Measurements from ENCODE around the gene UCN. TPM values are rescaled to one million over a fixed set of nuclear protein-coding genes. Genes with fewer than 3 reads are reported as not detected.
"Not testable (repeated sequence)": the region's sequence is repeated elsewhere in the genome, so short reads cannot be mapped to it uniquely, and the experiment has no call there.

Gene UCN
- total RNA-seq, 3 donors from 2014 or later (not counting 1 experiment from before 2014, with no cell fraction given), result 1.6 to 3.6 (median 2.4) TPM

DNA sequence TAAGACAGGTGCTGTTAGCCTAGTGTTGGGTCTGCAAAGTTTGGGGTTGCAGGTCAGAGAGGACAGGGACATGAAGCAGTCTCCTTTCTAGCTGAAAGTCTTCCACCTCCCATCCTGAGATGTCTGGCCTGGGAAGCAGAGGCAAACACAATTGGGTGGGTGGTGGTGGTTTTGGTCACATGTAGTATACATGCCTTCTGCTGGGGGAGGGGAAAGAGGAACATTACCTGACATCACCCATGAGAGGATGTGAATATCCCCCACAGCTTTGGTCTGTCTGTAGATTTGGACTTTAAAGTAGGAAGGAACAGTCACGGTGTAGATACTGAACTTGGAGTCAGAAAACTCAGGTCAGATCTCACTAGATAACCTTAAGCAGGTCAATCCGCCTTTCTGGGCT is 37.6 kb downstream of the UCN start:
- no peaks in the 10 kb centered on the region for H3K9me3 ChIP-seq (ENCODE audit: control insufficient read depth, insufficient read depth, low read length)
- no peak overlapping the region for H3K27ac ChIP-seq (ENCODE audit: low read length)
- H3K4me3 ChIP-seq (ENCODE audit: low read length), result no peak overlapping the region
- TF ChIP-seq, protein P1, sequence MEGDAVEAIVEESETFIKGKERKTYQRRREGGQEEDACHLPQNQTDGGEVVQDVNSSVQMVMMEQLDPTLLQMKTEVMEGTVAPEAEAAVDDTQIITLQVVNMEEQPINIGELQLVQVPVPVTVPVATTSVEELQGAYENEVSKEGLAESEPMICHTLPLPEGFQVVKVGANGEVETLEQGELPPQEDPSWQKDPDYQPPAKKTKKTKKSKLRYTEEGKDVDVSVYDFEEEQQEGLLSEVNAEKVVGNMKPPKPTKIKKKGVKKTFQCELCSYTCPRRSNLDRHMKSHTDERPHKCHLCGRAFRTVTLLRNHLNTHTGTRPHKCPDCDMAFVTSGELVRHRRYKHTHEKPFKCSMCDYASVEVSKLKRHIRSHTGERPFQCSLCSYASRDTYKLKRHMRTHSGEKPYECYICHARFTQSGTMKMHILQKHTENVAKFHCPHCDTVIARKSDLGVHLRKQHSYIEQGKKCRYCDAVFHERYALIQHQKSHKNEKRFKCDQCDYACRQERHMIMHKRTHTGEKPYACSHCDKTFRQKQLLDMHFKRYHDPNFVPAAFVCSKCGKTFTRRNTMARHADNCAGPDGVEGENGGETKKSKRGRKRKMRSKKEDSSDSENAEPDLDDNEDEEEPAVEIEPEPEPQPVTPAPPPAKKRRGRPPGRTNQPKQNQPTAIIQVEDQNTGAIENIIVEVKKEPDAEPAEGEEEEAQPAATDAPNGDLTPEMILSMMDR (IDR thresholded peaks at IDR 0.05), result no peak
- Mint-ChIP-seq H3K27ac (no peak overlapping the region), H3K4me3 (no peak overlapping the region), H3K27me3 (ENCODE audit: low read depth in 2 of 2) (peaks cover 13 to 15% of the 10 kb centered on the region in 2 donors), H3K4me1 (no peaks in the 10 kb centered on the region), H3K9me3 (no peaks in the 10 kb centered on the region), H3K36me3 (no peaks in the 10 kb centered on the region)
- no peaks in the 10 kb centered on the region for H3K36me3 ChIP-seq (ENCODE audit: control insufficient read depth, insufficient read depth, low read length)
- intact Hi-C loops (cut with micrococcal nuclease), result no loop called here
- ATAC-seq (no peak), DNase-seq (no peak)
- no peaks in the 10 kb centered on the region for H3K27me3 ChIP-seq (ENCODE audit: control insufficient read depth, insufficient read depth, low read length)
- 59% methylated on average over 2 of the region's 2 CpGs for WGBS (ENCODE audit: insufficient coverage)
- H3K4me1 ChIP-seq (ENCODE audit: control insufficient read depth, insufficient read depth, low read length), result no peaks in the 10 kb centered on the region

DNA sequence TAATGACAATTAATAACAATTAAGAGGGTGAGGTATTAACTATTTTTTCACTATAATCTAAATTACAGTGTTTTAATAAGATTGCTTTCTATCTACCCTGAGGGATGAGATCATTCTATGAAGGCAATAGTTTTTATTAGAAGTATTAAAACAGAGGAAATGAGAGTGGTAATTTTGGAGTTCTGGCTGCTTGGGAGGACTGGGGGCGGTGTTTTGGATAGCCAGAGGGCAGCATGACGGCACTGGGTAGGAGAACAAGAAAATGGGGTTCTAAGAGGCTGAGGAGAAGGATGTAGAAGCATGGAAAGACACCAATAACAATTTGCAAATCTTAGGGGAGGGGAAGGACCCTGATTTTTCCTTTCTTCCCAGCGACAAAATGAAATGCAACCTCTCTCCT is 38.1 kb downstream of the UCN start:
- peaks cover 15 to 17% of the 10 kb centered on the region in 2 donors for H3K27me3 Mint-ChIP-seq (ENCODE audit: low read depth in 2 of 2)
- H3K4me1 Mint-ChIP-seq, result no peaks in the 10 kb centered on the region
- Histone ChIP-seq H3K4me3 (ENCODE audit: low read length) (no peak overlapping the region), H3K27ac (ENCODE audit: low read length) (no peak overlapping the region), H3K4me1 (ENCODE audit: control insufficient read depth, insufficient read depth, low read length) (peaks cover 2% of the 10 kb centered on the region), H3K36me3 (ENCODE audit: control insufficient read depth, insufficient read depth, low read length) (no peaks in the 10 kb centered on the region), H3K27me3 (ENCODE audit: control insufficient read depth, insufficient read depth, low read length) (no peaks in the 10 kb centered on the region), H3K9me3 (ENCODE audit: control insufficient read depth, insufficient read depth, low read length) (no peaks in the 10 kb centered on the region)
- ATAC-seq (no peak), DNase-seq (no peak)
- H3K4me3 Mint-ChIP-seq, result no peak overlapping the region
- intact Hi-C loops (cut with micrococcal nuclease), result no loop called here
- TF ChIP-seq, protein P1 (IDR thresholded peaks at IDR 0.05), result no peak
- H3K36me3 Mint-ChIP-seq, result no peaks in the 10 kb centered on the region
- 92% methylated on average over 2 of the region's 3 CpGs for WGBS (ENCODE audit: insufficient coverage)
- no peak overlapping the region for H3K27ac Mint-ChIP-seq
- no peaks in the 10 kb centered on the region for H3K9me3 Mint-ChIP-seq

DNA sequence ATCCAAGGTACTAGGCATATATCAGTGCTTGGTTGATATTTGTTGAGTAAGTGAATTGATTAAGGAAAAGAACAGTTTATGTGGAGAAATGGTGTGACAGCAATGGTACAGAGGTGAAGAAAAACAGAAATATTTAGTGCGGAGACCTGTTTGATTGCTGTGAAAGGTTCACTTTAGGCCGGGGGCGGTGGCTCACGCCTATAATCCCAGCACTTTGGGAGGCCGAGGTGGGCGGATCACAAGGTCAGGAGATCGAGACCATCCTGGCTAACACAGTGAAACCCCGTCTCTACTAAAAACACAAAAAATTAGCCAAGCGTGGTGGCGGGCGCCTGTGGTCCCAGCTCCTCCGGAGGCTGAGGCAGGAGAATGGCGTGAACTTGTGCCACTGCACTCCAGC is 39.9 kb downstream of the UCN start:
- ATAC-seq; H3K4me3 Mint-ChIP-seq; H3K36me3 Mint-ChIP-seq; H3K9me3 Mint-ChIP-seq; H3K9me3 ChIP-seq (ENCODE audit: control insufficient read depth, insufficient read depth, low read length); H3K36me3 ChIP-seq (ENCODE audit: control insufficient read depth, insufficient read depth, low read length); DNase-seq; intact Hi-C loops (cut with micrococcal nuclease); H3K4me3 ChIP-seq (ENCODE audit: low read length); H3K27ac Mint-ChIP-seq; H3K27ac ChIP-seq (ENCODE audit: low read length): not testable (repeated sequence)
- Mint-ChIP-seq H3K4me1 (peaks cover 9 to 11% of the 10 kb centered on the region in 2 donors), H3K27me3 (ENCODE audit: low read depth in 2 of 2) (peaks cover 20 to 21% of the 10 kb centered on the region in 2 donors)
- Histone ChIP-seq H3K27me3 (ENCODE audit: control insufficient read depth, insufficient read depth, low read length) (peaks cover 14% of the 10 kb centered on the region), H3K4me1 (ENCODE audit: control insufficient read depth, insufficient read depth, low read length) (peaks cover 20% of the 10 kb centered on the region)
- 89% methylated on average over 9 of the region's 13 CpGs for WGBS (ENCODE audit: insufficient coverage)

DNA sequence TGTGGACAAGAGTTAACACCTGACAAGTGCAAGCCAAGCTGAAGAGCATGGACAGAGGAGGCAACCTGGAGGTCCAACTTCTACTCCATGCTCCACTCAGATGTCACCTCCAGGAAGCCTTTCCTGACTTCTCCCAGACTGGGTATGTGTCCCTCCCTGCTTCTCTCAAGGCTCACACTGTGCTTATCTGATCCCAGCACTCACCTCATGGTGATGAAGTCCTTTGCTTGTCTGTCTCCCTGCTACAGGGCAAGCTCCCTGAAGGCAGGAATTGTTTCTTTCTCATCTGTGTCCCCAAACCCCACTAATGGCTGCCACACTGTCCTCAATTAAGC is 42.7 kb downstream of the UCN start:
- no peak for DNase-seq
- peaks cover 27% of the 10 kb centered on the region for H3K27me3 ChIP-seq (ENCODE audit: control insufficient read depth, insufficient read depth, low read length)
- no peak overlapping the region for H3K4me3 ChIP-seq (ENCODE audit: low read length)

More for the DNA sequence above, 42.7 kb downstream of the UCN start:
- Histone ChIP-seq H3K27ac (ENCODE audit: low read length) (no peak overlapping the region), H3K4me1 (ENCODE audit: control insufficient read depth, insufficient read depth, low read length) (peaks cover 29% of the 10 kb centered on the region), H3K36me3 (ENCODE audit: control insufficient read depth, insufficient read depth, low read length) (no peaks in the 10 kb centered on the region), H3K9me3 (ENCODE audit: control insufficient read depth, insufficient read depth, low read length) (no peaks in the 10 kb centered on the region)
- TF ChIP-seq, protein P1 (IDR thresholded peaks at IDR 0.05), result no peak
- Mint-ChIP-seq H3K36me3 (no peaks in the 10 kb centered on the region), H3K27me3 (ENCODE audit: low read depth in 2 of 2) (peaks cover 36 to 40% of the 10 kb centered on the region in 2 donors), H3K9me3 (no peaks in the 10 kb centered on the region), H3K4me3 (peak overlapping the region; percentile 21), H3K4me1 (peaks cover 22 to 27% of the 10 kb centered on the region in 2 donors), H3K27ac (no peak overlapping the region)
- intact Hi-C loops (cut with micrococcal nuclease), result no loop called here
- ATAC-seq, result no peak

Data from natural killer cell (primary cell).